NCI-H1436 (cell line): ENCODE measurements around the gene UROD.
"Not testable (repeated sequence)": the region's sequence is repeated elsewhere in the genome, so short reads cannot be mapped to it uniquely, and the experiment has no call there.

ENCODE experiments used
- DNase-seq: peaks from one replicate; lab custom pipeline; 2025; lab: John Stamatoyannopoulos, UW

UROD gene

DNA sequence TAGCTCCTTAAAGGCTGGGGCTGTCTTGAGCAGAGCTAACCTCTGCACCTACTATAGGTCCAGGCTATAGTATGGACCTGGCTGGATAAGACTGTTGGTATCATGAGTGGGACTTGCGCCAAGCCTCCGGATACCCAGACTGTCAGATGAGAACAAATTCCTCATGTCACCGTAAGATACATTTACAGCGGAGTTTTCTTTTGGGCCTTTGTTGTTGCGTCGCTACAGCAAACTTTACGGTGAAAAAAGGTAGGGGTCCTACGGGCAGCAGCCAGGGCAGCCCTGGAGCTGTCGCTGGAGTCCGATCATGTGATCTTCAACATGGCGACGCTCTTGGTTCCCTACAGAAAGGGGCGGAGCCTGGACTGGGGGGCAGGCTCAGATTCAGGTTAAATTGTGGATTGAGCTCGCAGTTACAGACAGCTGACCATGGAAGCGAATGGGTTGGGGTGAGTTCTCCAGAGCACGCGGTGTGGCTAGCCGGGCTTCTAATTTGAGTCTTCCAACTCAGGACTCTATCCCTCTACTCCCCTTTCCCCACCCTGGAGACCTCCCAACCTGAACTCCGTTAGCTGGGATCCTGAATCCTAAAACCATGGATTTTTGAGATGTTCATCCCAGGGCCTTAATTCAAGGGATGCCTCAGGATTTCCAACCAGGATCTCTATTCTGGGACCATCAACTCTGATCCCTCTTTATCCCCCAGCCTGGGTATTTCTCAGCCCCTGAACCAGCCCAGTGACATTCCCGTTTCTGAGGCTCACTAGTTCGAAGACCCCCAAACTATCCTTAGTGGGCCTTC, at the start of gene UROD:
Gene UROD (plus strand): TSS at position 418 of the 802 bp plus-strand sequence. CDS start 12 bp downstream, at position 430.
- peak; percentile 90 for DNase-seq

DNA sequence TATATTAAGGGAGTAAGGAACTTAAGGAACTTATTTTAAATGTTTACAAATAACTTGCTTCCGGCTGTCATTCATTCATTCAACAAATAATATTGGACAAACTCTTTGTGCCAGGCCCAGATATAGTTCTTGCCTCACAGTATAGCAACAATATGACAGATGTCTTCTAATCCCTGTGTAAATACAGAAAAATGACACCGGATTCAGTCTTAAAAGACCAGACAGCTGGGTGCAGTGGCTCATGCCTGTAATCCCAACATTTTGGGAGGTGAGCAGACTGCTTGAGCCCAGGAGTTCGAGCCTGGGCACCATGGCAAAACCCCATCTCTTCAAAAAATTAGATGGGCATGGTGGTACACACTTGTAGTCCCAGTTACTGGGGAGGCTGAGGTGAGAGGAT, 49.3 kb upstream of the UROD start:
- DNase-seq = no peak

DNA sequence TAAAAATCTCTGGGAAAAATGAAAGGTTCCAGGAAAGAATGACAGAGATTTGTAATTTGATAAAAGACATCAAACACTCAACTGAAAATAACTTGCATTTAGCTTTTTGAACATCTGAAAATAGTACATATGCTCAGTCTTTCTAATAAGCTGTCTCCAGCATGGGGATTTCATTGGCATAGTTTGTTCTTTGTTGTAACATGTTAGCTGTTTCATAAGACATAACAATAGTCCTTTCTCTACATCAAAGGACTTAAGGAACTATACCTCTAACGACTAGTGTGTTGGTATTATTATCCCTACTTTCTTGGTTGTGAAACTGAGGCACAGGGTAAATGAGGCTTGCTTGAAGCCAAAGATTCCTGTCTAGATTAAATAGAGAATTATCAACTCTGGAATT, 47.7 kb upstream of the UROD start:
- no peak for DNase-seq

DNA sequence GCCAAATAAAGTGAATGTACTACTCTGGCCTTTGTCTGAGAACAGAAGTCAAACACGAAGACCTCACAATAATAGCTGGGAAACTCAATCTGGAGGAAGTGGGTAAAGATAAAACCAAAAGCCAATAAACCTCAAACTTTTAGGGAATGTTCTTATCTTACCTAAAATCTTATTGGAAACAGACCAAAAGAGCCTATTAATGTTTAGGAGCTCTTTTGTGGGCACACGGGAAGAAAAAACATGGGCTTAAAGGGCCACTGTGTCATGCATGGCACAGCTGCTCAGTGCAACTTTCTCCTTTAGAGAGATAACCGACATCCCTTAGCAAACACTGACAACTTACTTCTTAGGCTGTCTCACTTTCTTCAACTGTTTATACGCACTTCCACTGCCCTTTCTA, 41.7 kb upstream of the UROD start:
- DNase-seq = no peak

DNA sequence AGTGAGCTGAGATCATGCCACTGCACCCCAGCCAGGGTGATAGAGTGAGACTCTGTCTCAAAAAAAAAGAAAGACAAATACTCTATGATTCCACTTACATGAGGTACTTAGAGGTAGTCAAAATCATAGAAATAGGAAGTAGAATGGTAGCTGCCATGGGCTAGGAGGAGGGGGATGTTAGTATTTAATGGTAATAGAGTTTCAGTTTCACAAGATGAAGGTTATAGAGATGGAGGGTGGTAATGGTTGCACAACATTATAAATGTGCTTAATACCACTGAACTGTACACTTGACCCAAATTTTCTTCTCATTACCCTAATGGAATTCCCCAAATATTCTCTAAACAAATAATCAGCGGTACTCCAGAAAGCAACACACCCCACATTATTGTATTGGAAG, 38.4 kb upstream of the UROD start:
- no peak for DNase-seq

DNA sequence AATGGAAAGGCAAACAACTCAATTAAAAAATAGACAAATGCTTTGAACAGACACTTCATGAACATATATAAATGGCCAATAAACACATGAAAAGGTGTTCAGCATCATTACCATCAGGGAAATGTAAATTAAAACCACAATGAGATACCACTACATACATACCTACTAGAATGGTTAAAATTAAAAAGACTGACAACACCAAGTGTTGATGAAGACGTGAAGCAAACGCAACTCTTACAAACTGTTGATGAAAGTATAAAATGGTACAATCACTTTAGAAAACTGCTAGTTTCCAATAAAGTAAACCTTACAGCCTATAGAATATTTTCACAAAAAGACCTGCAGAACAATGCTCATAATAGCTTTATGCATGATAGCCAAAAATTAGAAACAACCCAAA, 35.8 kb upstream of the UROD start:
- DNase-seq = no peak

DNA sequence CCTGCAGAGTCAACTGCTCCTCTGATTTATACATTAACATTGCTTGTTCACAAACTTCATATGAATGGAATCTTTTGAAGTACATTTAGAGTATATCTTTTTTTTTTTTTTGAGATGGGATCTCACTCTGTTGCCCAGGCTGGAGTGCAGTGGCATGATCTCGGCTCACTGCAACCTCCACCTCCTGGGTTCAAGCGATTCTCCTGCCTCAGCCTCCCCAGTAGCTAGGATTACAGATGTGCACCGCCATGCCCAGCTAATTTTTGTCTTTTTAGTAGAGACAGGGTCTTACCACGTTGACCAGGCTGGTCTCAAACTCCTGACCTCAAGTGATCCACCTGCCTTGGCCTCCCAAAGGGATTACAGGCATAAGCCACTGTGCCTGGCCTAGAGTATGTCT, 34.7 kb upstream of the UROD start:
- DNase-seq = not testable (repeated sequence)

DNA sequence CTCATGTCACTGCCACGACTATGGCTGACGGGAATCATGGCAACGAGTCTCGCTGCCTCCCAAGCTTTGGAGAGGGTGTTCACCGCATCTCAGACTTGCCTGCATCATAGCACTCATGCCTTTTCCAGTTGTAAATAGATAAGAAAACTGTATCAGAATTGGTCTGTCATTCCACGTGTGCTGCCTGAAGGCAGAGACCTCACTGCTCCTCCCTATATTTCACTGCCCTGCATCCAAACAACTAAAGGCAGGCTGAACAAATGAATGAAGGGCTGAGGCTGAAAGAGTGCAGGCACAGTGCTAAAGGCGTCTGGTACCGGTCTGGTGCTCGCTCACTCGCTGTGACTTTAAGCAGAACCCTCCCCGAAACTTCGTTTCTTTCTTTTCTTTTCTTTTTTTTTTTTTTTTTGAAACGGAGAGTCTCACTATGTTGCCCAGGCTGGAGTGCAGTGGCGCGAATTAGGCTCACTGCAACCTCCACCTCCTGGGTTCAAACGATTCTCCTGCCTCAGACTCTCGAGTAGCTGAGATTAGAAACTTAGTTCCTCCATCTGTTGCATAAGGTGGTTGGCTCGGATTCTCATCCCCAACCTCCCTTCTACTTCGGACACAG, 26.2 kb upstream of the UROD start:
- no peak for DNase-seq

DNA sequence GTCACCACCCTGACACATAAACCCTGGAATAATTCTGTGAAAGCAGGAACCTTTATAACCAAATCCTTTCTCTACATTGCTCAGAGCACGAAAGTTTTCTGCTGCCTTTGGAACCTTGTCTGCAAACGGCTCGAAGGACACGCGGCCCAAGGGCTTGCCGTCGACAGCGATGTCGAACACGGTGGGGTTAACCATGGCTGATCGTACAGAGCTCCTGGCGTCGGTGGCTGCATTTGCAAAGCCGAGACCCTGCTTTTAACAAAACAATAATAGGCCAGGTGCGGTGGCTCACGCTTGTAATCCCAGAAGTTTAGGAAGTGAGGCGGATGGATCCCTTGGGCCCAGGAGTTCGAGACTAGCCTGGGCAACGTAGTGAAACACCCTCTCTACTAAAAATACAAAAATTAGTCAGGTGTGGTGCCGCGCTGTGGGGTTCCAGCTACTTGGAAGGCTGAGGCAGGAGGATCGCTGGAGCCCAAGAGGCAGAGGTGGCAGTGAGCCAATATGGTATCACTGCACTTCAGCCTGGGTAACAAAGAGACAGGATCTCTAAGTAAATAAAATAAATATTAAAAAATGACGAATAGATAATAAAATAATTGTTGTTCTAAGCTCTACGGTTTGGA, 23.4 kb upstream of the UROD start:
- no peak for DNase-seq

DNA sequence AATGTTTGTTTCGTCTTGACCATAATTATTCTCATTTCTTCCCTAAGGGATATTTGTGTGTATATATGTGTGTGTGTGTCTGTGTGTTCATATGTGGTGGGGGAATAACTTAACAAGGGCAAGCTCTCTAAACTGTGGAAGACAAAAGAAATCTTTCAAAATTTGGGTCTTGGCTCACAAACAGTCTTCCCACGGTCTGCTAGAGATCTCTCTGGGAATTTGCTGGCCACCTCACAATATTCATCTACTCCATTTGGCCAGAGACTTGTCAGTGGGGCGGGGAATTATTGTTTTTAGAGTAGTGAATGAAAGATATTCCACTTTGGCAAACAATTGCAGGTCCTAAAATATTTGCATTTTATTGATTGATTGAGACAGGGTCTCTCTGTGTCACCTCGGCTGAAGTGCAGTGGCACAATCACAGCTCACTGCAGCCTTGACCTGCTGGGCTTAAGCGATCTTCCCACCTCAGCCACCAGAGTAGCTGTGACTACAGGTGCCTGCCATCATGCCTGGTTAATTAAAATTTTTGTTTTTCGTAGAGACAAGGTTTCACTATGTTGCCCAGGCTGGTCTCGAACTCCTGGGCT, 17.6 kb upstream of the UROD start:
- no peak for DNase-seq

DNA sequence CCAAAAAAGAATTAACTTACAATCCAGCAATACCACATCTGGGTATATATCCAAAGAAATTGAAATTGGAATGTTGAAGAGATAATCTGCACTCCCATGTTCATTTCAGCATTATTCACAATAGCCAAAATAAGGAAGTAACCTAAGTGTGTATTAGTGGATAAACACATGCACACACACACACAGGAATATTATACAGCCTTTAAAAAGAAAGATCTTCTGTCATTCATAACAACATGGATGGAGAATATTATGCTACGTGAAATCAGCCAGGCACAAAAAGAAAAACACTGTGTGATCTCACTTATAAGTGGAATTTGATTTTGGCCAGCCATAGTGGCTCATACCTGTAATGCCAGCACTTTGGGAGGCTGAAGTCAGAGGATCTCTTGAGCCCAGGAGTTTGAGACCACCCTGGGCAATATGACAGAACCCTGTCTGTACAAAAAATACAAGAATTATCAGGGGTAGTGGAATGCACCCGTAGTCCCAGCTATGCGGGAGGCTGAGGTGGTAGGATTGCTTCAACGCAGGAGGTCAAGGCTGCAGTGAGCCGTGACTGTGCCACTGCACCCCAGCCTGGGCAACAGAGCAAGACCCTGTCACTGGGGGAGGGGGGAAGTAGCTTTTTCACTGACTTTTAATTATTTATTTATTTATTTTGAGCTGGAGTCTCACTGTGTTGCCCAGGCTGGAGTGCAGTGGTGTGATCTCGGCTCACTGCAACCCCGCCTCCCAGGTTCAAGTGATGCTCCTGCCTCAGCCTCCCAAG, 16.4 kb upstream of the UROD start:
- DNase-seq = no peak

DNA sequence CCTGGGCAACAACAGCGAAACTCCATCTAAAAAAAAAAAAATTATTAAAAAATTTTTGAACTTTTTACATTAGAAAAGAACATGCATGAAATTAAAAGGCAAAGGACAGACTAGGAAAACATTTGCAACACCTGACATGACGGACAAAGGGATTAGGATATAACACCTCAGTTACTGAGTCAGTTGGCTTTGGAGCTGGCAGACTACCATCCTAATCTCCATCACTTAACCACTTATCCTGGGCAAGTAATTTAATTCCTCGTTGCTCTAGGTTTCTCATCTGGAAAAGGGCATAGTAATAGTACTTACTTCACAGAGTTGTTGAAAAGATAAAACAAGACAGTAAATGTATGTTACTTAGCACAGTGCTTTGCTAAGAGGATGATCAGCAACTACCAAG, 12.8 kb upstream of the UROD start:
- DNase-seq = no peak

DNA sequence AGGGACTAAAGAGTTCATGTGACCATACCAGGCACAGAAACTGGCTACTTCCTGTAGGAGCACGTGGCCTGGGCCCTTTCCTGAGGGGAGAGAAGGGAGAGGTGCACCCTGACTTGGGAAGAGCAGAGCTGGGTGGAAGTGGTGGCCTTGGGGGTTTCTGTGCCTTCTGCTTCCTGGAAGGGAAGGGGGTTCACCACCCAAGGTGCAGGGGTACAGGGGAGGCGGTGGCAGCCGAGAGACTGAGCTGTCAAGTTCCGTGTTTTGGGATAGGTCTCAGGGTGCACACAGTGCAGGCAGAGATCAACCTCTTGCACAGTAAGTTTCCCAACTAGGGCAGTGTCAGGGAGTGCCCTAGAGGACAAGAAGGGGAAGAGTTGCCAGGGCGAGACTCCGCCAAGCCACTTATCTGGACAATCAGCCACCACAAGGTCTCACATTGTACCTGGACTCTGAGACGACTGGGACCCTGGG, 11.0 kb upstream of the UROD start:
- no peak for DNase-seq

DNA sequence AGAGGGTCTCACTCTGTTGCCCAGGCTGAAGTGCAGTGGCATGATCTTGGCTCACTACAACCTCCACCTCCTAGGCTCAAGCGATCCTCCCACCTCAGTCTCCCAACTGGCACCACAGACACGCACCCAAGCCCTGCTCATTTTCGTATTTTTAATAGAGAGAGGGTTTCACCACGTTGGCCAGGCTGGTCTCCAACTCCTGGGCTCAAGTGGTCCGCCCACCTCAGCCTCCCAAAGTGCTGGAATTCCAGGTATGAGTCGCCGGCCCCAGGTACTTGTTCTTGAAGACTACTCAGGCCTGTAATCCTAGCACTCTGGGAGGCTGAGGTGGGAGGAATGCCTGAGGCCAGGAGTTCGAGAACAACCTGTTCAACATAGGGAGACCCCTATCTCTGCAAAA, 10.5 kb upstream of the UROD start:
- DNase-seq = not testable (repeated sequence)

DNA sequence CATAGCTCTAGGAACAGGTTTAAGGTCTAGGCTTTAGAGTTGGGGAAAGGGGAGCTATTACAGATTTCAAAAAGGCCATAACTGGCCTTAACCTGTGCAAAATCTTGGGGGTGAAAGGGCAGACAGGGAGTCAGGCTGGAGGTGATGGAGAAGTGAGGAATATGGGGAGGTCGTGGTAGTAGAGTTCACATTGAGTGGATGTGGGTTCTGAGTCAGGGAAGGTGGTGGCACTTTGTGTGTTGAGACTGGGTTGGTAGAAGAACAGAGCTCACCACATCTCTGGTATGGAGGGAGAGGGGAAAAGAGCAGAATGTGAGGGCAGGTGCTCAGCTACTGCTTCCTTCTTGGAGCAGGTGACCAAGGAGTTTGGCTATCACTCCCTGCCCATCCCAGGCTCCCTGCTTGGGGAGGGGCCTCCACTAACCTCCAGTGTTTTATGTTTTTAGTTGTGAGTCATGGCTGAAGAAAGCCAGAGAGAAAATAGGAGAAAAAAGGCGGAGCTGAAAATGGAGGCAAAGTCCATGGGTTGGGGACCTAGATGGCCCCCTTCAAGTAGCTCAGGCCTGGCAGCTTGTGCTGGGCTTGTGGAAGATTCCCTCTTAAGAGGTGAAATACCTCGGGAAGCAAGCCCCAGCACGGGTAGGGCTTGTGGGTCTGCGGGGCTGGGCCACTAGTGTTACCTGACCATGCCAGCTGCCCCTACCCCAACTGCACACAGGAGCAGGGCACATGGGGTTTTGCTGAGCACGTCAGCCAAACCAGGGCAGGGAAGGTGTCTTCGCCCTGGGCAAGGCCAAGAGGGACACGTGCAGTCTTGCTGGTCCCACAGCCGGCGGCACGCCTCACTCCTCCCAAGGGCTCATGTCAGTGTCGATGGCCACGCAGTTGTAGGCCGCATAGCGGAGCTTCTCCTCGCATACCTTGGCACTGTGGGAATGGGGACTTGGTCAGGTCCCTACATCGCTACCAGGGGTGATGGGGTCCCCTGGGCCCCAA, 9.1 kb upstream of the UROD start:
- DNase-seq = no peak

DNA sequence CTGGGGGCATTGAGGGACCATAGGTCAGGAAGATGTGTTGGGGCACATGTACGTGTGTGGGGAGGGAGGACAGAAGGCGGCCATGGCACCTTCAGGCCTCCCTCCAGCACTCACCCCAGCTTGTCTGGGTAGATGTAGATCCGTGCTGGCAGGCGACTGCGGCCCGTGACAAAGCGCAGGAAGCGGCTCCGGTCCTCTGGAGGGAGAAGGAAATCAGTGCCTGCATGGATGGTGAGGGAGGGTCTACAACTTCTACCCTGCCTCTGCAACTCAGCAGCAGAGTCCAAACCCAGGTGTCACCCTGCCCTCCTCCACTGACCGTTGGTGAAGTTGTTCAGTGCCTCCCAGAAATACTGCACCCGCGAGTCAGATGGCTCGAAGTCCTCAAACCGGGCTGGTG, 8.3 kb upstream of the UROD start:
- no peak for DNase-seq

DNA sequence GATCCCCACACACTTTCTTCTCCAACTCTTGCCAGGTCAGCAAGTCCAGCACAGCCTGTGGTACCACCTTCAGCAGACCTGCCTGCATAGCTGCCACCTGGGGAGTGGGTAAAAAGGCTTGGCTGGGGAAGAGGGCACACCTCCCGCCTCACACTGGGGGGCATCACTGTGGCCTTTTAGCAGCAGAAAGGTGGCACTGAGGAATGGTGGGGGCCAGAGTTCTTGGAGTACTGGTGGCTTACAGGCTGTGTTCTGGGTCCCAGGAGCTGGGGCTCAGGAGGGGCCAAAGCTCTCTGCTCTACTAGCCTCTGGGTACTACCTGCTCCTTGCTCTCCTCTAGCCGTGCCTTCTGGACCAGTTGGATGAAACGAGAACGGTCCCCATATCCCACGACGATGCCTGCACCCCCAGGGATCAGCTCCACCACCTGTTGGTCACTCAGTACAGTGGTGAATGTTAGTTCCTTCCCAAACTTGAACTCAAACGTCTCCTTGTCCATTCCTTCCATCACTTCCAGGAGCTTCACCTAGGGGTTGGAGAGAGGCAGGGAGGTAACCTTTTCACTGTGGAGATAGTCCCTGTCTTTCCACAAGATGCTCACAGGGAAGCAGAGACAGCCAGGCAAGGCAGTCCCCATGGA, 7.7 kb upstream of the UROD start:
- no peak for DNase-seq

DNA sequence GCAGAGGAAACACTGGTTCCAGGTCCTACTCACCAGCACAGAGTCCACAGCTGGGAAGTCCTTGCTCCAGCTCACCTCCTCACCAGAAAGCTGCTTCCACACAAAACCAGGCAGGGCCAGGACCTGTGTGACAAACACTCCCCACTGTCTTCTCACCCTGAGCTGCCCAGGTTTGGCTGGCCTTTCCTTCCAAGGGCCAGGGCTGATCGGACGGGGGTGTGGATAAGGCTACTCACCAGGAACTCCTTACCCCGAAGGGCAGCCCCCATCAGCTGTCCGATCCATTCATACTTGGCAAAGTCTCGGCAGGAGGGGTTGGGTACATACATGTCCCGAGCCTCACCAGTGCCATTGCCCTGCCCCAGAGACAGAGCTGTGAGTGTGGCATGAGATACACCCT, 6.3 kb upstream of the UROD start:
- no peak for DNase-seq

DNA sequence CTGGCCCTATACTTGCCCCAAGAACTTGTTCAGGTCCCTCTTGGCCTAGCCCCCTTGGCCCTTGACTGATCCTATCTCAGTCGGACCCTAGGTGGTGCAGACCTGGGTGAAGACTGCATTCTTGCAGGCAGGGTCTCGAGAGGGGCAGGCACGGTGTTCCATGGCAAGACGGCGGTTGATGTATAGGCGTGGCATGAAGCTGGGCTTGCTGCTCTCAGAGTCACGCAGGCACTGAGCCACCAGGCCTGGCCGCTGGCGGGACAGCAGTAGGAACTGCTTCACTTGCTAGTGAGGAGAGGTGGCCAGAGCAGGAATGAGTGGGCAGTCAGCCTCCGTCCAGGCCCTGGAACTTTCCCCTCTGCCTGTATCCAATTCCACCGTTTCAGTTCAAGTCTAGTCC, 4.7 kb upstream of the UROD start:
- no peak for DNase-seq

DNA sequence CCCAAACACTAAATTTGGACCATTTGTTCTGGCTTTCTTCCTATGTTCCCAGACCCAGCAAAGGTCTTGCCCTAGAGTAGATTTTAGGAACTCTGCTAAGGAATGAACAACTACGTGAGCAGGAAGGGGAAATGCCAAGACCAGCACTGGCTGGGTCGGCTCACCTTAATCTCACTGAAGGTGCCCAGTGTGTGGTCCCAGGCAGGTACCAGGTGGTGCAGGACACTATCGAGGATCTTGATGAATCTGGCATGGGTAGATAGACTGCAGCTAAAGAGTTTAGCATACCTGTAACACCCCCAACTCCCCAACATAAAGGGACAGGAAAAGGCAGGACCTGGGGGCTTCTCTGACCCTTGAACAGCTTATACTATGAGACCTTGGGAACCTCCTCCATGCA, 4.0 kb upstream of the UROD start:
- DNase-seq = no peak
